Activated naive CD4-positive, alpha-beta T cell treated with anti-CD3 and anti-CD28 coated beads, Interleukin-2, amount 50 U/mL, for 72 hours (primary cell): Measurements from ENCODE around the gene SETD7. TPM values are rescaled to one million over a fixed set of nuclear protein-coding genes. Genes with fewer than 3 reads are reported as not detected.

Experiments used
- ATAC-seq, 2 donors: fragments of 150-1000 bp; cut with Tn5 transposase; 2 replicates each; pipeline ENCODE4 v1.10.0; 2021; ENCODE audit warnings: mild to moderate bottlenecking in 2 of 2, moderate library complexity in 2 of 2
- DNase-seq, 2 donors: peaks; one replicate each; pipeline ENCODE4 v3.0.0; 2021 to 2022; ENCODE audit warnings: low spot score in 2 of 2
- H3K27ac Mint-ChIP-seq, 2 donors: one replicate each; pipeline ENCODE4 v1.8.0; 2022; ENCODE audit warnings: mild to moderate bottlenecking in 2 of 2, mixed read lengths in 2 of 2
- H3K36me3 Mint-ChIP-seq, 2 donors: one replicate each; pipeline ENCODE4 v1.8.0; 2022; ENCODE audit warnings: mixed read lengths in 2 of 2
- H3K9me3 Mint-ChIP-seq, 2 donors: one replicate each; pipeline ENCODE4 v1.8.0; 2022; ENCODE audit warnings: mixed read lengths in 2 of 2
- total RNA-seq, 2 donors: library from RNA; stranded (reverse); gene quantifications; one replicate each; pipeline ENCODE4 v1.2.3, GENCODE V29; 2022

The SETD7 gene
- total RNA-seq, 2 donors from 2014 or later: 8.8 to 15.6 TPM

DNA sequence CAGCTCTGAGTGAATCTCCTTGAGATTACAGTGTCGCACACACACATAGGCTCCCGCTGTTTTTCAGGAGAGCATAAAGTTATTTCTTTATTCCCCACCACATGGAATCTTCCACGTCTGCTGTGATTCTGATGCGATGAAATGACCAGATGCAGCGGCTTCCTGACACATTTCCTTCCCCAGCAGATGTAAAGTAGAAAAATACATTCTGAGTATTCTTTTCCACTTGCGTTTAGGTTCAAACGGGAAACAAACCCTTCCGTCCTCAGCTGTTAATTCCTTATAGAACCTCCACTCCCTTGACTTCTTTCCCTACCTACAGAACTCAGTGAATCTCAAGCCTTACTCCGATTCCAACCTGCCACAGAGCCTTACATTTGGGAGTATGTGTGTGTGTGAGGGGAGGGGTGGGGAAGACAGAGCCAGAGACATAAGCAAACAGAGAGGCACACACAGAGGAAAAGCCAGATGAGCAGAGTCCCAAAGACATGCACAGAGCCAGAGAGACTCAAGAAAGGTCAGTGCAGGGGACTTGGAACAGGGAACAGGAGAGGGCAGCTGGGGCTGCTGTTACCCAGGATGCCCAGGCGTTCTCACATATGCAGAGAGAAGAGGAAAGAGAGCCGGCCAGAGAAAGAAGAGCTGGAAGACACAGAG lies 47.3 kb downstream of the SETD7 start:
- no peak for DNase-seq
- no peak overlapping the region for H3K27ac Mint-ChIP-seq
- no peak for ATAC-seq
- H3K36me3 Mint-ChIP-seq: peaks cover 0 to 12% of the 10 kb centered on the region in 2 donors
- no peaks in the 10 kb centered on the region for H3K9me3 Mint-ChIP-seq

DNA sequence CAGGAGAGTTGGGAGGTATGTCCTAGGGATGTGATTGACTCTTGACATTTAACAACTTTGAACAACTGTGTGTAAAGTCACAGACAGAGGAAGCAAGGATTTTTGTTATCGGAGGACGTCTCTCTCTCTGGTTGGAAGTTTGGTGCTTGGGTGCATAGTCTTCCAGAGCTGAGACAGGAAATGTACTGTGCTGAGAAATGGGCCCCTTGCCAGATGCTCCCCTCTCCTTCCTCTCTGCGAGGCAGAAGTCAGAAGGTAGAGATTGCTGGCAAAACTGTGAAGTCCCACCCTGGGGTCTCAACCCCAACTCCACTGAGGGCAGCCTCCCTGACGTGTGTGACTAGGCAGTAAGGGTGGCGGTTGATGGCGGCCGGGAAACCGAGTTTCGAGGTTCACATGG lies 49.2 kb downstream of the SETD7 start:
- DNase-seq: no peak
- Mint-ChIP-seq H3K27ac (no peak overlapping the region), H3K9me3 (no peaks in the 10 kb centered on the region), H3K36me3 (peaks cover 0 to 8% of the 10 kb centered on the region in 2 donors)
- no peak for ATAC-seq

DNA sequence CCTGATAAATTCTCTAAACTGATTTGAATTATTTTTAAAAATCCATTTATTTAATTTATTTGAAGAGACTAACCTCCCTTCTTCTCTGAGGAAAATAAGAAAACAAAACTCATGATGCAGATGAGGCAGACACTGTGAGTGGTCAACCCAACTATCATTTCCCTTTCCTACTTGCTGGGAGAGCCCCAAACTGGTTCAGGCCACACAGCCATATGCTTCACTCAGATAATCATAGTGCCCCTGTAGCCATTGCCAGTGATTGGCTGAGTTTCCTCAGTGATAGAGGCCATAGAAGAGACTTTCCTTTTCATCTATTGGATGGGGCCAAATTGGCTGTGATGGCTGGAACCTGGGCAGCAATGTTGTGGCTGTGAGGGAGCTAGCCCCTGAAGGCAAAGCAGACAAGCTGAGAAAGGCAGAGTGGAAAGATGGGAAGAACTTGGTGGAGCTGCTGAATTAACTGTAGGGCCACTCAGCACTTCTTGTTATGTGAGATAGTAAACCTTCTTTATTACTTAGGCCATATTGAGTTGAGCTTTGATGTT lies 52.3 kb downstream of the SETD7 start:
- no peaks in the 10 kb centered on the region for H3K36me3 Mint-ChIP-seq
- DNase-seq: no peak
- ATAC-seq: peak in 1 of 2 donors; percentile 24
- H3K27ac Mint-ChIP-seq: no peak overlapping the region
- H3K9me3 Mint-ChIP-seq: no peaks in the 10 kb centered on the region

DNA sequence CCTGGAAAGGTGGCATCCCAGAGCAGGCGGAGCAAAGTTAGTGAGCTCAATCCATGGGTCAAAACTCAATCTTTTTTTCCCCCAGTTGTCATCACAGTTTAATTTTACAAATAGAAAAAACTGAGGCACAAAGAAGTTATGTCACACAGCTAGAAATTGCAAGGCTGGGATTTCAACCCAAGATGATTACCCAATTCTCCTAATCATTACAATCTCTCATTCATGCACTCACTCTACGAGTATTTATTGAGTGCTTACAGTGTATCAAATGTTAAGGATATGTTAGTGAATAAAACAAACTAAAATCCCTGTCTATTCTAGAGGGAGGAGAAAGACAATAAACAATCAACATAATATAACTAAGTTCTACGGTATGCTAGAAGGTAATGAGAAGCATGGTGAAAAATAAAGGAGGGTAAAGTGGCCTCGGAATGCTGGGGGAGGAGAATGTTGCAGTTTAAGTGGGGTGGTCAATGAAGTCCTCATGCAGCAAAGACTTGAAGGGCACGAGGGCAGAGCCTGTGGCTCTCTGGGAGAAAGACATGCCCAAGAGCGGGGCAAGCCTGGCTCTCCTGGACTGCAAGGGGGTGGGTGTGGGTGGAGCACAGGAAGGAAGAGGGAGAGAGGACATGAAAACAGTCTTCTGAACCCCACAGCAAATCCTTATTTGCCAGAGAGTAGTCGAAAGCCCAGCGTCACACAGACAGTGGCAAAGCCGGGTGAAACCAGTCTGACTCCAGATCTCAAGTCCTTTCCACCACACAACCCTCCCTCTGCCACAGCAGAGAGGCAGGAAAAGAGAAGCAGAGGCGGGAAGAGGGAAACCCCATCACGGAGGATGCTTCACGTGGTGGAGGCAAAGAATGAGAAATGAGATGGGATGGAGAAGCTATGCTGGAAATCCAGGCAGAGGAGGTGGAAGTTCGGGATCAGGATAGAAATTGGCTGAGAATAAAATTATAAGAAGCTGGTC lies 53.8 kb downstream of the SETD7 start:
- DNase-seq (no peak), ATAC-seq (no peak)
- no peaks in the 10 kb centered on the region for H3K36me3 Mint-ChIP-seq
- peak overlapping the region in 1 of 2 donors; percentile 40 for H3K27ac Mint-ChIP-seq
- H3K9me3 Mint-ChIP-seq: no peaks in the 10 kb centered on the region

DNA sequence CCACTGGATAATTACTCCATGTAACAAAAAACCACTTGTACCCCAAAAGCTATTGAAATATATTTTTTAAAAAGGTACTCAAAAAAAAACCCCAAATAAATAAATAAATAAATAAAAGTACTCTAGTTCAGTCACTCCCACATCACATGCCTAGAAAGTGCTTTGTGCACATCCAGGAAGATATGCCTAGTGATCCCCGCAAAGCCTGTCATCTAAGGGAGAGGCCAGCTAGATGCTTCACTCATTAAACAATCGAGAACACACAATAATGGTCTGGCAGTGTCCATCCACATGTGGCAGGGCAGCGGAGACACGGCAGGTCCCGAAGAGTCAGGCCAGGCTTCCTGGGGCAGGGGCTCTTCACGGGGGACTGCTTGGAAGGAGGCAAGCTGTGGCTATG lies 54.5 kb downstream of the SETD7 start:
- Mint-ChIP-seq H3K9me3 (no peaks in the 10 kb centered on the region), H3K36me3 (no peaks in the 10 kb centered on the region), H3K27ac (no peak overlapping the region)
- ATAC-seq (no peak), DNase-seq (no peak)

DNA sequence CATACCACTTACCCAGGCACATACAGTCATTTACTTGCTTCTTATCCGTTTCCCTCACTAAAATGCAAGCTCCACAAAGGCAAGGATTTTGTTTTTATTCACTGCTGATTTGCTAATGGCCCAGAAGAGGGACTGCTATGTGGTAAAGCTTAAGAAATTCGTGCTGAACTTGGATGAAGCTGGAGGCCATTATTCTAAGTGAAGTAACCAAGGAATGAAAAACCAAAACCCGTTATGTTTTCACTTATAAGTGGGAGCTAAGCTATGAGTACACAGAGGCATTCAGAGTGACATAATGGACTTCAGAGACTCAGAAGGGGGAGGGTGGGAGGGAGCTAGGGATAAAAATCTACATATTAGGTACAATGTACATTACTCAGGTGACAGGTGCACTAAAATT lies 54.9 kb downstream of the SETD7 start:
- no peaks in the 10 kb centered on the region for H3K9me3 Mint-ChIP-seq
- H3K36me3 Mint-ChIP-seq: no peaks in the 10 kb centered on the region
- H3K27ac Mint-ChIP-seq: no peak overlapping the region
- ATAC-seq (no peak), DNase-seq (no peak)

DNA sequence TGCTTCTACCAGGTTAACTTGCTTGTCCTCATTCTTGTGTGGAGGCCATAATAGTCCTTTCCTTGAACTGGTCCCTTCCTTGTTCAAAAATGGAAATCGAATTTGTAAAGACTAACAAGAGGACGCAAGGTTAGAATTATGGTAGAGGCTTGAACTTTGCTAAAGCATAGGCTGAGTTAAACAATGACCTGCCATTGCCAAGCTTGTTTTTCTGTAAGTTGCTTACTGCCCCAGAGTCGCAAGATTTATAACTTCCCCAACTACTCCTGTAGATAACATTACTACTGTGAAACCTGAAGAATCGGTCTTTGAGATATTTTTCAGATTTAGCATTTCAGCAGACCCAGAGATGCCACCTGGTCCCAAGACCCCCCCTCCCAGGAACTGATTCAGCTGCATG lies 56.8 kb downstream of the SETD7 start:
- H3K36me3 Mint-ChIP-seq: no peaks in the 10 kb centered on the region
- no peaks in the 10 kb centered on the region for H3K9me3 Mint-ChIP-seq
- ATAC-seq (no peak), DNase-seq (no peak)
- H3K27ac Mint-ChIP-seq: peak overlapping the region in 1 of 2 donors; percentile 21

DNA sequence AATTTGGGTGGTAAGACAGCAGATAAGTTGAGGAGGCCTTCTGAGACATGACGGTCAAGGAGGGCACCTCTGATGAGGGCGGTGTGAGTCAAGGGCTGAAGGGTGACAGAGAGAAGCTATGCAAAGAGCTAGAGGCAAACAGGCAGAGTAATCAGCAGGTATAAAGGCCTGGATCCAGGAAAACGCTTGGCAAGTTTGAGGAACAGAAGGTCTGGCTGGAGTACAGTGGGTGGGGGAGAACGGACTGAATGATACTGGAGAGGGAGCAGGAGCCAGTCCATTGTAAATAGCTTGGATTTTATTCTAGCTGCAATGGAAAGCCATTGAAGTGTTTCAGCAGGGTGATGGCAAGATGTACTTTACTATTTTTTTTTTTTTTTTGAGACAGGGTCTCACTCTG lies 62.8 kb downstream of the SETD7 start:
- H3K9me3 Mint-ChIP-seq: no peaks in the 10 kb centered on the region
- H3K27ac Mint-ChIP-seq: peak overlapping the region in 1 of 2 donors; percentile 32
- DNase-seq: no peak
- no peak for ATAC-seq
- H3K36me3 Mint-ChIP-seq: no peaks in the 10 kb centered on the region

DNA sequence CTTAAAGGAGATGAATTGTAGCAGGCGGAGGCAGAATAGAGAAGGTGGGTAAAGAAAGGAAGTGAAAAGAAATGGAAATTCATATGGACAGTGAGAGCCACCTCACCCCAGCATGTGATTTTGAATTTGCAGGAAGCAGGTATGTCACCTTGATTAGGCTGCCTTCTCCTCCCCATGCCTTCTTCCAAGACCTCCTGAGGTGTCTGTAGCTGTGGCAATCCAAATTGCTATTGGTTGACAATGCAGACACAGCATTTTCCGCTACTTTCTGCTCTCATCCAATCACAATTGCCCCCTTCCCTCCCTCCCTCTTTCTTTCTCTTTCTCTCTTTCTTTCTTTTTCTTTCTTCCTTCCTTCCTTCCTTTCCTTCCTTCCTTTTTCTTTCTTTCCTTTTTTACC lies 63.6 kb downstream of the SETD7 start:
- ATAC-seq (no peak), DNase-seq (no peak)
- H3K27ac Mint-ChIP-seq: no peak overlapping the region
- H3K36me3 Mint-ChIP-seq: no peaks in the 10 kb centered on the region
- no peaks in the 10 kb centered on the region for H3K9me3 Mint-ChIP-seq

DNA sequence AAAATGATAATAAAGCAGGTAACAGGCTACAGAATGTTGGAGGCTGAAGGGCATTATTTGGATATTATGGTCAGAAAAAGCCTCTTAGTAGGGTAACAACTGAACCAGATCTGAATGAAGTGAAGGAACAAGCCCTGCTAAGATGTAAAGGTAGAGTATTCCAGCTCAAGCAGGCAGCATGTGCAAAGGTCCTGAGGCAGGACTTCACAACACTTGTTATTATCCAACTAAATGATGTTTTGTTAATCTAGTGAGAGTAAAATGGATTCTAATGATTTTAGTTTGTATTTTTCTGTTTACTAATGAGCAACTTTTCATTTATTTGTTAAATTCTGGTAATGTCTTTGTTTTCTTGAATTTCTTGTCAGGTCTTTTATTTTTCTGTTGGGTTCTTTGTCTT lies 66.4 kb downstream of the SETD7 start:
- H3K27ac Mint-ChIP-seq: no peak overlapping the region
- ATAC-seq: no peak
- DNase-seq: no peak
- no peaks in the 10 kb centered on the region for H3K36me3 Mint-ChIP-seq
- H3K9me3 Mint-ChIP-seq: no peaks in the 10 kb centered on the region

DNA sequence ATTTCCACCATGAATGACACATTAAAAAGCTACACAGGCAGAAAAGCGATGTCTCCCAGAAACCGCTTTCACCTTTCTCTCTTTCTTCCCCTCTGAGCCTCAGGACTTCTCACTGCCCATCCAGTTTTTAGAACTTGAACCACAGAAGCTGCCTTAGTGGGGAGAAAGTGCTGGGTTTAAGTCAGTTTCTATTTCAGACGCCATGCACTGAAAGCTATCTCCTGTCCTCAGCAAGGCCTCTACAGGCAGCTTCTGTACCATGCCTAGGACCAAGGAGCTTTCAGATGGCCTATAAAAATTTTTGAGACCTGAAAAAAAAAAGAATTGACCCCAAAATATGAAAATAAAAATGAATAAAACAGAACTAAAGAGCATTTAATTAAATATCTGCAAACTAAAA lies 67.6 kb downstream of the SETD7 start:
- H3K27ac Mint-ChIP-seq: no peak overlapping the region
- H3K9me3 Mint-ChIP-seq: no peaks in the 10 kb centered on the region
- DNase-seq: no peak
- ATAC-seq: no peak
- no peaks in the 10 kb centered on the region for H3K36me3 Mint-ChIP-seq

DNA sequence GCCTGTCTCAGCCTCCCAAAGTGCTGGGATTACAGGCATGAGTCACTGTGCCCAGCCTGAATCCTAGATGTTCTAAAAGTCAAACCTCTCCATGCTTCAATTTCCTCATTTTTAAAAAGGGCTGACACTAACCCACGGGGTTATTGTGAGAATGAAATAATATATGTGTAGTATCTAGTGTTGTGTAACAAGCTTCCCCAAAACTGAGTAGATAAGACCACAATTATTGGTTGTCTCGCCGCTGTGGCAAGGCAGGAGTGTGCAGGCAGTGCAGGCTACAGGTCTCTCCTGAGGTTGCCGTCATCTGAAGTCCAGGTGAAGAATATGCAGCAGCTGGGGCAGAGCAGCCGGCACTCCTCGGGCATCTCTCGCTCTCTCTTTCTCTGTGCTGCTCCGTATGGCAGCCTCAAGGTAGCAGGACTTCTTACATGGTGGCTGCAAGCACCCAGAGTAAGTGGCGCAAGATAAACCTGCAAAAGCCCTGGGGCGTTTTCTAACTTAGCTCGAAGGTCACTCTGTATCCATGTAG lies 71.2 kb downstream of the SETD7 start:
- Mint-ChIP-seq H3K9me3 (no peaks in the 10 kb centered on the region), H3K36me3 (no peaks in the 10 kb centered on the region), H3K27ac (no peak overlapping the region)
- no peak for ATAC-seq
- DNase-seq: no peak

DNA sequence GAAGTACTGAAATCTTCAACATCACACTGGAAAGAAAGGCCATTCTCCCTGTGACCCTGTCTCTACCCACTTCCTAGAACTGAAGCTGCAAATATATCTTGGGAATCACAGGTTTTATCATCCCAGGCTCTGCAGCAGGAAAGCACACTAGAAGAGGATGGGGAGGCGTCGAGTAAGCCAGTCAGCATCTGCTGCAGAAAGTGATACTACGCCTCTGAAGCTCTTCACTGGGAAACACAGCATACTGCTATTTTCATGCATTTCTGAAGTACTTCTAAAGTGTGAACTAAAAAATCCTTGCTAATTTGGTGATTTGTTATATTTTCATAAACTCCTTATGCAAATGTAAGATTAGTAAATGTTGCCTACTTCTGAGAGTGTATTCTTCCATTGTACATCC lies 73.0 kb downstream of the SETD7 start:
- Mint-ChIP-seq H3K27ac (no peak overlapping the region), H3K9me3 (no peaks in the 10 kb centered on the region), H3K36me3 (no peaks in the 10 kb centered on the region)
- no peak for ATAC-seq
- no peak for DNase-seq

DNA sequence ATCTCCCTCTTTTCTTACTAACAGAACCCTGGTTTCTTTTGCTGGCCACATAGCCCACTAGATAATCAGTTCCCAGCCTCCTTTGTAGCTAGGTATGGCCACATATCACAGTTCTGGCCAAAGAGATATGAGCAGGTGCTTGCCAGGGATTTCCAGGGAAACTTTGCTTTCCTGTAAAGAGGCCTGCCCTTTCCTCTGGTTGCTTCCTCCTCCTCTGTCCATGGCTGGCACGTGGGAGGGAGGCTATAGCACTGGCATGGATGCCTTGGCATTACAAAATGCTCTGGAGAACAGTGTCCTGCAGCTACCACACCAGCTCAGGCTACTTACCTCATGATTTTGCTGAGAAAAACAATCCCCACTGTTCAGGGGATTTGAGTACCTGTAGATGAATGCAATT lies 74.6 kb downstream of the SETD7 start:
- no peak for ATAC-seq
- no peaks in the 10 kb centered on the region for H3K9me3 Mint-ChIP-seq
- no peak for DNase-seq
- H3K36me3 Mint-ChIP-seq: no peaks in the 10 kb centered on the region
- no peak overlapping the region for H3K27ac Mint-ChIP-seq

DNA sequence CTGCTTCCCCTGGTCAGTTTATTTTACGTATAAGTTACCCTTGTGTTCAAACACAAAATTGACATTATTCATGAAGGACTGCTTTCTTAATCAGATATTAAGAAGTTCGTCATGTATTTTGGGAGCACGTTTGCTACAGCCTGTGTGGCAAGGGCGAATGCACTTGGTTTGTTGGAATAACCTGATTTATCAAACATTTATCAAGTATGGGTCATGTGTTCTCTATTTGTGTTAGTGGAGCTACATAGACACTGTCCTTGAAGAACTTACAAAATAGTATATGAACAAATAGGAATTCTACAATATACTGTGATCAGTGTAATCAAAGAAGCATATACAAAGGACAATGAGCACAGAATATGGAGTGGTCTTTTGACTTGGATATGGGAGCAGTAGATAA lies 79.7 kb downstream of the SETD7 start:
- no peaks in the 10 kb centered on the region for H3K9me3 Mint-ChIP-seq
- no peak for DNase-seq
- H3K36me3 Mint-ChIP-seq: peaks cover 7 to 20% of the 10 kb centered on the region in 2 donors
- no peak for ATAC-seq
- H3K27ac Mint-ChIP-seq: no peak overlapping the region

DNA sequence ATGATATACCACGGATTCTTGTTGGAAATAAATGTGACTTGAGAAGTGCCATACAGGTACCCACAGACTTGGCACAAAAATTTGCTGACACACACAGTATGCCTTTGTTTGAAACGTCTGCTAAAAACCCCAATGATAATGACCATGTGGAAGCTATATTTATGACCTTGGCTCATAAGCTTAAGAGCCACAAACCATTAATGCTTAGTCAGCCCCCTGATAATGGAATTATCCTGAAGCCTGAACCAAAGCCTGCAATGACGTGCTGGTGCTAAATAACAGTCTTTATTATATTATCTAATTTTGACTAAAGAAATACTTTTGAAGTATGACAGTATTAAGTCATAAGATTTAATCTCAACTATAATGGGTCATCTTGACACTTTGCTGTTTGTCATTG lies 83.2 kb downstream of the SETD7 start:
- no peak for DNase-seq
- ATAC-seq: no peak
- Mint-ChIP-seq H3K27ac (no peak overlapping the region), H3K9me3 (peaks cover 11 to 25% of the 10 kb centered on the region in 2 donors), H3K36me3 (peaks cover 37 to 51% of the 10 kb centered on the region in 2 donors)

DNA sequence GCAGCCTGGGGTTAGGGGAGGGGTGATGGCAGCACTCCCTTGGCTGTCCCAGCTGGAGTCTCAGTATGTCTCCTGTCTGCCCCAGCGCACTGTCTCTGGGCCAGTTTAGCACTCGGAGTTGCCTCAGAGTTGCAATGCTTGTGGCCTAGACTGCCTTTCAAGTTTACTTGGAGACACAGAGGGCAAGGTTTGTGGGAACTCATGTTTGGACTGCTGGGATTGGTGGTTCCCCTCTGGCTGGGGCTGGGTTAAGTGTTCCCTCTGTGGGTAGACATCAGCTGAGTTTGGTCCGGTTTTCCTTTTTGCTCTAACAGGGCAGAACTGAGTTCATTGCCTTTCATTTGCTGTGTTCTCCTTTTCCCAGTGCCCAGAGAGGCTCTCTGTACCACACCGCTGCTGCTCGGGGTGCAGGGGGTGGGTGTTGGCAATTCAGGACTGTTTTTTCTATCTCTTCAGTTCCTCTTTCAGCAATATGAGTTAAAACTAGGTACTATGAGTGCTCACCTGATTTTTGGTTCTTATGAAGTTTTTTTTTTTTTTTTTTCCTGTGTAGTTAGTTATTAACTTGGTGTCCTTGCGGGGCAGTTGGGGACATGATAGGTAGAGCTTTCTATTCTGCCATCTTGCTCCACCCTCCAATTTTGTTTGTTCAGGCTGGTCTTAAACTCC lies 84.9 kb downstream of the SETD7 start:
- DNase-seq (no peak), ATAC-seq (no peak)
- Mint-ChIP-seq H3K27ac (no peak overlapping the region), H3K36me3 (peaks cover 39 to 54% of the 10 kb centered on the region in 2 donors), H3K9me3 (peaks cover 11 to 27% of the 10 kb centered on the region in 2 donors)
